H54 (cell line): ENCODE results near the gene SLC29A3.
"Not testable (repeated sequence)": the region's sequence is repeated elsewhere in the genome, so short reads cannot be mapped to it uniquely, and the experiment has no call there.

Experiments used
- DNase-seq: peaks from one replicate; pipeline ENCODE4 v3.0.0; 2011; ENCODE audit warnings: low spot score, mixed read lengths; ENCODE audit not compliant: insufficient read length
- FAIRE-seq: peaks from 3 replicates; lab custom pipeline; 2011; peaks lifted over from hg19 to GRCh38; lab: Jason Lieb, UNC
- POLR2A ChIP-seq: IDR thresholded peaks from 2 replicates; pipeline ENCODE4 v1.6.1; 2011; ENCODE audit warnings: low read depth, mild to moderate bottlenecking, low read length

The SLC29A3 gene

DNA sequence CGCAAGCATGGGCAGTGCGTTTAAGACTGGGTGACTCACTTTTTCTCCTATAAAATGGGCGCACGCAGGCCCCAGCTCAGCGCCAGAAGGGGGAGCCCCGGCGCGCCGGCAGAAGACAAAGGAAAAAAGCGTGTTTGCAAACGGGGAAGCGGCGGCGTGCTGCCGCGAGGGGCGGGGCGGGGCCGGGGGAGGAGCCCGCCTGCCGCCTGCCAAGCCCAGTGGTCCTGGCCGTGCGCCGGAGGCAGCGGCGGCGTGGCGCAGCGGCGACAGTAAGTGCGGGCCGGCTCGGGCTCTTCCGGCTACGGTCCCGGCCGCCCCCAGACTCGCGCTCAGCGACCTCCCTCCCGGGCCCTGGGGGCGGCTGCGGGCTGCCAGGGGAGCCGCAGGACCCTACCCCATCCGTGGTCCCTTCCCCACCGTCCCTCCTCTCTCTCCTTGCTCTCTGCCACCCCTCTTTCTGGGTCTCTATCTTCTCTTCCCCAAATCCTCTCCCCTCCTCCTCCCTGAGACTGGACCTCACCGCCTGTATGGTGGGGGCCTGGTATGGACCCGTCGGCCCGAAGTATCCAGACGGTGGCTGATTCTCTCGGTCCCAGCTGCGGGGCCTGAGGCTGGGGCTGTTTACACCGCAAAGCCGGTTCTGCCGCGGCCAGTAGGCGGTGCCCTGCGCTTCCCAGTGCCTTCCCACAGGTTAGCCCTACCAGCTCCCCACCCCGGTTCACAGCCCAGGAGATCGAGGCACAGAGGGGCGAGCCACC, at the start of gene SLC29A3:
TSS of gene SLC29A3 (plus strand) at position 218 of the 758 bp plus-strand sequence. CDS start at position 269, 51 bp downstream.
- FAIRE-seq (no peak), DNase-seq (peak; percentile 96)
- TF ChIP-seq POLR2A, result peak; percentile 42; the same call in 1 of the 2 replicates

DNA sequence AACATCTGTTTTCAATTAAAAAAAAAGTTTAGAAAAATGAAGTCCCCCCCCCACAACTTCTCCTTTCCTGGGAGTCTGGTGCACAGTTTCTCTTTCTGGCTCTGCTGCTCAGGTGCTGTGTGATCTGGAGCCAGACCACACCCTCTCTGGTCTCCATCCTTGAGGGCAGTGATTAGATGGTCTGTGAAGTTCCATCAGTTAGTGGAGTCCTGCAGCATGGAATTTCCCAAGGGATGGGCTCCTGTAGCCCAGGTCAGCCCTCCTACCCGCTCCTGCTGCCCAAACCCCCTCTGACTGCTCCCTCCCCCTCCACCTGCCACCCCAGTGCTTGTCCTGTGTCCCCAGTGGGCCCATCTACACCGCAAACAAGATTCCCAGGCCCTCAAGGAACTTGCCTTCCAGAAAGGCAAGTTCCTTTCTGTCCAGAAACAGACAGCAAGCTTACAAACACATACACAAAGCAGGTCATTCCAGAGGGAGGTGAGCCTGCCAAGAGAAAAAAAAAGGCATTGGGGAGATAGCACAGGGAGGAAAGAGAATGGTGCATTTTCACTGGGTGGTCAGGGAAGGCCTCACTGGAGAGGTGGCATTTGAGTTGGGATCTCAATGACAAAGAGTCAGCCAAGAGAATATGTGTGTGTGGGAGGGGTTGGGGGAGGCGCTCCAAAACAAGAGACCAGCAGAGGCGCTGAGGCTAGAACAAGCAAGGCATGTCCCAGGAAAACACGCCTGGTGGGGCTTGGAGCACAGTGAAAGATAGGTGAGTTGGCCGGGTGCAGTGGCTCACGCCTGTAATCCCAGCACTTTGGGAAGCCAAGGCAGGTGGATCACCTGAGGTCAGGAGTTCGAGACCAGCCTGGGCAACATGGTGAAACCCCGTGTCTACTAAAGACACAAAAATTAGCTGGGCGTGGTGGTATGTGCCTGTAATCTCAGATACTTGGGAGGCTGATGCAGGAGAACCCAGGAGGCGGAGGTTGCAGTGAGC, 49.5 kb upstream of the SLC29A3 start:
- TF ChIP-seq POLR2A, result no peak
- DNase-seq (no peak), FAIRE-seq (no peak)

DNA sequence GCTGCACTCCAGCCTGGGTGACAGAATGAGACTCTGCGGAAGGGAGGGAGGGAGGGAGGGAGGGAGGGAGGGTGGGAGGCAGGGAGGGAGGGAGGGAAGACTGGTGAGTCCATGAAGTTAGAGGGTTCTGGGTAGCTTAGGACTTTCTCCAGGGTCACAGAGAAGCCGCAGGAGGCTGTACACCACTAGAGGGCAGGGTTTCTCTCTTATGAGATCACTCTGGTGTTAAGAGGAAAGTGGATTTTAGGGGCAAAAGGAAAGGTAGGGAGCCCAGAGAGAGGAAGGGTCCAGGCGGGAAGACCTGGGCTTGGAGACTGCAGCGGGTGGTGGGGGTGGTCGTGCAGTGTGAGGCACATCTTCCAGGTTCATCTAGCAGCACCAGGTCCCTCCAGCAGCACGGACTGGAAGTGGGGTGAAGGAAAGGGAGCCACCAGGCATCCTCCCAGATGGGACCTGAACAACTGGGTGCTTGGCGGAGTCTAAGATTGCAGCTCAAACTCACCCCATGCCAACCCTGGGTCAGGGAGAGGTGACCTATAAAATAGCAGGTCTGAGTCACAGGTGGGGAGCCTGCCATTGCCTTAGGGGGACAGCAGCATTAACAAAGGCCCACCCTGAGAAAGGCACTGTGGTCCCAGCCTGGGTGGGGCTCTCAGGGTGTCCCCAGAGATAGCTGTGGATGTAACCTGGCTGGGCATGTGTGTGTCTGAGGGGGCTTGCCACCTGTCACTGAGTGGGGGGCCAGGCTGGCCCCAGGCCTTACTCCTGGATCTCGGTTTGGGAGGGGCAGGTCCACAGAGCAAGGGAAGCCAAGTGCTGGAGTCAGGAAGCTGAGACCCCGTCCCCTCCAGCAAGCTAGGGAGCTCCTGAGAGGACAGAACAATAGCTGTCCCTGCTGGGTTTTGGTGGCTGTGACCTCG, 48.5 kb upstream of the SLC29A3 start:
- DNase-seq (peak; percentile 90), FAIRE-seq (peak; percentile 33)
- TF ChIP-seq POLR2A, result no peak

DNA sequence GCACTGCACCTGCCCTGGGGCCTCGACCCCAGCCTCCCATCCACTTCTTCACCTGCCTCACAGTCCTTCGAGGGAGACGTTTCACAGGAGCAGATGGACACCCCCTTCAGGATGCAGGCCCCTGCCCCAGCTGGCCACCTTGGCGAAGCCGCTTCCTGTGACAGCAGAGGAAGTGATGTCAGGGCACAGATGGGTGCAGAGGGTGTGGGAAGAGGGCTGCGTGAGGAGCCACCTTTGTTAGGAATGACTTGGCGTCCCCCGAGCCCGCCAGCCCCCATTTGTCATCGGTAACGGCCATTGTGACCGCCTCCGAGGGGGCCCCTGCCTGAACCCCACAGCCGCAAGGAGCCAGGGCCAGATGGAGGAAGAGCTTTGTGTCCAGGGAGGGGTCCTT, 47.4 kb upstream of the SLC29A3 start:
- TF ChIP-seq POLR2A, result no peak
- no peak for DNase-seq
- no peak for FAIRE-seq

DNA sequence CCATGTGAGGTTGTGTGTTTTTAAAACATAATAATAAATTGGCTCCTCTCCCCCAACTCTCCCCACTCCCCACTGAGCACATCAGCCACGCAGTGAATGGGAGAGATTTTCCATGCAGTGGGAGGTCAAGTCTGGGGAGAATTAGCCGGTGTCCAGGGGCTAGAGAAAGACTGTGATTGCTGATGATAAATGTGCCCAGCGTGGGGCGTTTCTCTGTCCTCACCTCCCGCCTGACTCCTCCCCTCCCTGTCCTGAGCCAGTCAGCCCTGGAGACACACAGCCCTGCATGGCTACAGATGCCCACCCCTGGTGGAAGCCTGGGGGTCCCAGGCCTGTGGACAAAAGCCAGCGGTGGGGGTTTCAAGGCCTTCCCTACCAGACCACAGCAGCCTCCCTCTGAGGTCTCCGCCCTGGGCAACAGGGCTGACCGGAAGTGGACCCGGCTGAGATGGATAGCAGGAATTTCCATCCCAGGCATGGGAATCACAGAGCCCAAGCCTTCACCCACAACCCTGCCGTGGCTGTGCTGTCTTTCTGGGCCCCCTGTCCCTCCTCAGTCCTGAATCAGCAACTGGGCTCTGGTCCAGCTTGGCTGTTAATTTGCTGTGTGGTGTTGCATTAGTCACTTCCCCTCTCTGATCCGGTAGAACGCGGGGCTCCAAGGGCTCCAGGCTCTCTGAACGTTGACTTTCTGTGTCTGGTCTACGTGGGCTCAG, 46.8 kb upstream of the SLC29A3 start:
- no peak for TF ChIP-seq POLR2A
- FAIRE-seq, result no peak
- peak; percentile 85 for DNase-seq

DNA sequence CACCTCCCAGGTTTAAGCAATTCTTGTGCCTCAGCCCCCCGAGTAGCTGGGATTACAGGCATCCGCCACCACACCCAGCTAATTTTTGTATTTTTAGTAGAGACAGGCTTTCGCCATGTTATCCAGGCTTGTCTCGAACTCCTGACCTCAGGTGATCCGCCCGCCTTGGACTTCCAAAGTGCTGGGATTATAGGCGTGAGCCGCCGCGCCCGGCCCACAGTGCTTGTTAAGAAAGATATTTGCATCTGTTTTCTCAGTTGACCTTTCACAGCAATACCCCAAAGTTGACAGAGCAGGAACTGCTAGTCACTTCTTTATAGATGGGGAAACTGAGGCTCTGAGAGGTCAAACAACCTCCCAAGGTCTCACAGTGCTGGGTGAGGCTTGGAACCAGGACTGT, 46.1 kb upstream of the SLC29A3 start:
- not testable (repeated sequence) for FAIRE-seq

DNA sequence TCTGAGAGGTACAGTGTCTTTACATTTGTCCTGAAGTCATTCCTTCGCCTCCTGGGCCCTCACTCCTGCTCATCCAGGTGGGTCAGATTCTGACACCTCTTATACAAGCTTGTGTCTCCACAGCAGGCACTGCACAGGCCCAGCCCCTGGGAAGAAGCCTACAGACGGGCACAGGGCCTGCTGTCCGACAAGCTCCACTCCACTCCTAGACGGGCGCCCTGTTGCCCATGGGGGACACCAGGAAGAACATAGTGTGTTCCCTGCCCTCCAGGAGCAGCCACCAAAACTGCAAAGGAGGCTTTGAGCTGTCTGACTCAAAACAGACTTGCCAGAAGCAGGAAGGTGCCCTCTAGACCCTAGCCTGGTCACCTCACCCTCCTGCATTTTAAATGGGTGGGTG, 45.6 kb upstream of the SLC29A3 start:
- TF ChIP-seq POLR2A, result no peak
- no peak for DNase-seq
- FAIRE-seq, result no peak

More for the DNA sequence above, 46.1 kb upstream of the SLC29A3 start:
- DNase-seq, result not testable (repeated sequence)

DNA sequence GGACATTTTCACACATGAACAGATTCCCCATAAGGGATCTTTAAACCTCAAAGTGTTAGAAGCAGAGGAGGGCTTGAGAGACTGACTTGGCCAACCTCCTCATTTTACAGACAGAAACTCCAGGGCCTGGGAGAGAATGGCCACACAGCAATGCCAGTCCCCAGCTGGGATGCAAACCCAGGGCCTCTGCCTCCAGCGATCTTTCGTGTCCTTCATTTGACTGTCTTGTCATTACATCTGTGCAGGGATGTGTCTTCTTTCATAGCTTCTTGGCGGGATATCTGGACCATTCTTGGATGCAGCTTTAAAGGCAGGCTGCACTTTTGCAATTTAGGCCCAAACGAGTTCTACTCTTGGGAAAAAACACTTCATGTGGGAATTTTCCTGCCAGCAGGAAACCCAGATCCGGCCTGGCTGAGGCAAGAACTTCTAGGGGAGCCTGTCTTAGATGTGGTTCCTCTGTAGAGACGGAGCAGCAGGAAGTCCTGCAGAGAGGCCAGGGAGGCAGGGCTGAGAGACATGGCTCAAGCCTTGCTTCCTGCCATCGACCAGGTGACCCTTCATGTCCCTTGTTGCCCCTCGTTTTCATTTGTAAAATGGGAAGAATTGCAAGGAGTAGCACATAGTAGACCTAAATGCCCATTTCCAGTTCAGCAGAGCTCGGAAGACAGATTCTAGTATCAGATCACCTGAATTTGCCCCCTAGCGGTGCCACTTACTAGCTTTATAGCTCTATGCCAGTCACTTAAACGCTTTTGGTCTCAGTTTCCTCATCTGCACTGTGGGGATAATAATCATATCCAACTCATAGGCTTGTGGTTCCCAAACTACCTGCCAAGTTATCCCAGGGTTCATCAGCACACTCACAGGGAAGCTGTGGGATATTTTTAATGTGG, 43.9 kb upstream of the SLC29A3 start:
- no peak for DNase-seq
- no peak for TF ChIP-seq POLR2A
- FAIRE-seq, result no peak

DNA sequence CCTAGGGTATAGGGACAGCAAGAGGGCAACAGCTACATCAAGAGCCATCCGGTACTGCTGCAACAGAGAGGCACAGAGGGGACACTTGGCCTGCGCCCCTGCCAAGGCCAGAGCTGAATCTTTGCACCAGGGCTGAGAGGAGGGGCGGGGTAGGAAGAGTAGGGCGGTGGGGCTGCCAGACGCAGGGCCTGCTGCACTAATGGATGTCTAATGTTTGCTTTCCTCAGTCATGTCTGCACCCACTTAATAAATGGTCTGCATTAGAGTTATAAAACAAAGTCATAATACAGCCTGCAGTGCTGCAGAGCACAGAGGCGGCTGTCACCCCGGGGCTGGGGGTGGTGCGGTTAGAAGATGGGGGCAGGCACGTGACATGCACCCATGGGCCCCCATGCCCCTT, 42.2 kb upstream of the SLC29A3 start:
- no peak for FAIRE-seq

DNA sequence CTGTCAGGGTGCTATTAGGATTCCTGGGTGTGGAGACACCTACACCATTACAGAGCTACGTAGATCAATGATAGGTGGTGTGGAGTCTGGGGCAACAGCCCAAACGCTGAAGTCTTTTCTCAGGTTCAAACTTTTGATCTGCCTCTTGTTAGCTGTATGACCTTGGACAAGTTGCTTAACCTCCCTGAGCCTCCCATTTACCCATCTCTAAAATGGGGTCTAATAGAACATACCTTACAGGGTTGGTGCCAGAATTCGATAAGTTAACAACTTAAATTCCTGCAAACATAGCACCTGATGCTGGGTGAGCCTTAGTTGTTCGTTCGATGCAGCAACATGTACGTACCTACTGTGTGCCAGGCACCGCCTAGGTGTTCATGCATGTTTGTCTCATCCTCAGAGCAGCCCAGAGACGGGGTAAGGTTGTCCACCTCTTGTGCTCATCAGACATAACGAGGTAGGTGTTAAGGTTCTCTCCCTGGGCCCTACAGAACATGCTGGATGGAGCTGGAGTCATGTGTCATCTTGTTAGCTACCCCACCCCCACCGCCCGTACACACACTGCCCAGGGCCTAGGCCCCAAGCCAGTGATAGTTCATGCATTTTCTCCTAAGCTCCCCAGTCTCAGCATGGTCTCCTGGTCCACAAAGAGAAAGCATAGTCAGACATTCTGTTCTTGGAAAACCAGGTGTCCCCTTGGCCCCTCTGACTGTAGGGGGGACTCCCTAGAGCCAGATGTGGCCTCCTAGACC, 41.0 kb upstream of the SLC29A3 start:
- no peak for TF ChIP-seq POLR2A
- DNase-seq (no peak), FAIRE-seq (no peak)

More for the DNA sequence above, 42.2 kb upstream of the SLC29A3 start:
- TF ChIP-seq POLR2A, result no peak
- DNase-seq, result no peak
